HepG2 (cell line): Measurements from ENCODE around the gene CEP68. TPM values are rescaled to one million over a fixed set of nuclear protein-coding genes. Genes with fewer than 3 reads are reported as not detected.

Experiments
- AKNA ChIP-seq: sonication (generic); formaldehyde crosslinking; IDR thresholded peaks from 2 replicates; pipeline ENCODE4 v1.4.0; 2020; ENCODE audit warnings: missing genetic modification reagents, borderline replicate concordance
- FOXA3 ChIP-seq: IDR thresholded peaks from 2 replicates; pipeline ENCODE4 v1.6.1; 2016; ENCODE audit warnings: missing genetic modification reagents, missing compliant biosample characterization
- FOXK1 ChIP-seq: sonication (generic); formaldehyde crosslinking; IDR thresholded peaks from 2 replicates; pipeline ENCODE4 v1.4.0; 2020; ENCODE audit warnings: low read depth, missing genetic modification reagents, borderline replicate concordance
- KLF9 ChIP-seq: IDR thresholded peaks from 2 replicates; pipeline ENCODE4 v1.6.1; 2016; ENCODE audit warnings: low read depth
- MEF2D ChIP-seq: sonication (generic); formaldehyde crosslinking; IDR thresholded peaks from 2 replicates; pipeline ENCODE4 v1.5.1; 2020; ENCODE audit warnings: mild to moderate bottlenecking, missing genetic modification reagents
- NR2F6 ChIP-seq, 2 experiments: IDR thresholded peaks; 2 replicates each; pipeline ENCODE4 v1.6.1; 2016; ENCODE audit warnings: antibody characterized with exemption in 1 of 2, mild to moderate bottlenecking in 1 of 2
- REL ChIP-seq: sonication (generic); formaldehyde crosslinking; conservative IDR thresholded peaks from 2 replicates; pipeline ENCODE4 v1.8.0; 2022; ENCODE audit warnings: mild to moderate bottlenecking, missing genetic modification reagents, moderate library complexity
- SOX5 ChIP-seq: IDR thresholded peaks from 2 replicates; pipeline ENCODE4 v1.6.1; 2016; ENCODE audit warnings: borderline replicate concordance
- SP5 ChIP-seq: IDR thresholded peaks from 2 replicates; pipeline ENCODE4 v1.6.1; 2016; ENCODE audit warnings: low read depth, borderline replicate concordance
- SPEN ChIP-seq: sonication (generic); formaldehyde crosslinking; IDR thresholded peaks from 2 replicates; pipeline ENCODE4 v1.5.1; 2020; ENCODE audit warnings: low read depth, mild to moderate bottlenecking, missing genetic modification reagents
- TCF7 ChIP-seq: sonication (generic); IDR thresholded peaks from 2 replicates; pipeline ENCODE4 v1.6.1; 2016; ENCODE audit warnings: antibody characterized with exemption, low read depth
- ZBTB39 ChIP-seq: sonication (generic); formaldehyde crosslinking; IDR thresholded peaks from 2 replicates; pipeline ENCODE4 v1.5.0; 2020; ENCODE audit warnings: missing genetic modification reagents
- ZNF652 ChIP-seq: IDR thresholded peaks from 2 replicates; pipeline ENCODE4 v1.6.1; 2016; ENCODE audit warnings: low read depth, borderline replicate concordance
- ZZZ3 ChIP-seq: sonication (generic); formaldehyde crosslinking; IDR thresholded peaks from 2 replicates; pipeline ENCODE4 v1.4.0; 2020; ENCODE audit warnings: missing genetic modification reagents, mild to moderate bottlenecking, borderline replicate concordance
- polyA plus RNA-seq, 8 experiments: library from polyadenylated mRNA; depleted of rRNA in 3 of 8; stranded (reverse) in 7 of 8; unstranded in 1 of 8; fragments of >200 nt; fragmentation: Illumina TruSeq in 4 of 8; extraction: Trizol in 4 of 8; gene quantifications; 2 replicates each; pipeline versions ENCODE4 v1.2.1 to v1.2.3, GENCODE V29; 2011 to 2016; ENCODE audit warnings: low read depth in 4 of 8, missing spikeins in 1 of 8, mixed read lengths in 1 of 8; ENCODE audit not compliant: insufficient read depth in 1 of 8
- total RNA-seq, 5 experiments: library from RNA; depleted of rRNA; stranded (reverse); fragments of >200 nt; fragmentation: Illumina TruSeq; extraction: Trizol; gene quantifications; 2 replicates each; pipeline ENCODE4 v1.2.3, GENCODE V29; 2016; ENCODE audit warnings: low read depth in 1 of 5
- TF ChIP-seq, protein P1 (sequence below): sonication (generic); IDR thresholded peaks from 2 replicates; pipeline ENCODE4 v1.6.1; 2016; ENCODE audit warnings: low read depth, borderline replicate concordance
- TF ChIP-seq, protein P2 (sequence below): IDR thresholded peaks from 2 replicates; pipeline ENCODE4 v1.6.1; 2016; ENCODE audit warnings: missing compliant biosample characterization, missing genetic modification reagents, borderline replicate concordance
- TF ChIP-seq, protein P3 (sequence below): sonication (generic); formaldehyde crosslinking; IDR thresholded peaks from 2 replicates; pipeline ENCODE4 v1.5.0; 2020; ENCODE audit warnings: mild to moderate bottlenecking, missing genetic modification reagents, borderline replicate concordance

The CEP68 gene
- total and polyA plus RNA-seq, 2 of the 13 experiments (the other 11 are each of a cell fraction or from before 2014, with no cell fraction given) = 5.7 to 9.3 TPM

DNA sequence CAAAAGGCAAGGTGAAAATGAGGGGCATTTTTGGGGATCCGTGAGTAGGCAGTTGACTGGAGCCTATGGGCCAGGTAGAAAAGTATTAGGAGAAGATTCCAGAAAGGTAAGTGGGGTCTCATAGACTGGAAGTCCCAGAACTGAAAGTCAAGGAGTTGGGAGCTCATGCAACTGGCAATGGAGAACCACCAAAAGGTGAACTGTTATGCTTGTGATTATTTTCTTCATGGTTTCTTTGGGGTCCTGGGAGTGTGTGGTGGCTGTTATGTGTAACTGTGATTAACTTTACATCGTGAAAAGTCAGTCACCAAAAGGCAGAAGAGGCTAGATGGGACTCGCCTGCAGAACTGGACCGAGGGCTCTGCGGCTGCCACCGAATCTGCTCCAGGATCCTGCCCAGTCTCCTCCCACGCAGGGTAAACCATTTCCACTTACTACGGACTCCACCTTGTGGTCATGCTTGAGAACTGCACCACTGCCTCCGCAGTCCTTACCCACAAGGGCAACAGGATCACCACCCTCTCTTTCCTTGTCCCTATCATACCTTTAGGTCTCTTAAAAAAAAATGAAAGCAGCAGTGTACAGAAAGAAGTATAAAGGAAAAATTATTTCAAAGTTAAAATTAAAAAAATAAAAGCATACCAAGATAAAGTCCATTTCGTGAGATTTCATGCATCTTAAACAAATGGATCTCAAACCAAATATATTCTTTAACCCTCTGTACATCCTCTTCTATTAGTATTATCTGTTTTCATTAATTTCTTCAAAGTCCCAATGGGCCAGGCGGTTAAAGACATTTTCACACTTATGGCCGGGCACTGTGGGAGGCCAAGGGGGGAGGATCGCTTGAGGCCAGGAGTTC lies 15.6 kb upstream of the CEP68 start (continued):
- TF ChIP-seq ZBTB39 (CRISPR knock-in tag) = 0 out of 2 replicates have a peak, but pooled peaks have one; percentile 43
- TF ChIP-seq REL (CRISPR knock-in tag) = no peak
- 0 out of 2 replicates have a peak, but pooled peaks have one; percentile 43 for TF ChIP-seq SP5 (CRISPR knock-in tag)
- no peak for TF ChIP-seq ZZZ3
- TF ChIP-seq, protein P1, sequence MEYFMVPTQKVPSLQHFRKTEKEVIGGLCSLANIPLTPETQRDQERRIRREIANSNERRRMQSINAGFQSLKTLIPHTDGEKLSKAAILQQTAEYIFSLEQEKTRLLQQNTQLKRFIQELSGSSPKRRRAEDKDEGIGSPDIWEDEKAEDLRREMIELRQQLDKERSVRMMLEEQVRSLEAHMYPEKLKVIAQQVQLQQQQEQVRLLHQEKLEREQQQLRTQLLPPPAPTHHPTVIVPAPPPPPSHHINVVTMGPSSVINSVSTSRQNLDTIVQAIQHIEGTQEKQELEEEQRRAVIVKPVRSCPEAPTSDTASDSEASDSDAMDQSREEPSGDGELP = no peak
- TF ChIP-seq SOX5 (CRISPR knock-in tag) = peak; percentile 51
- TF ChIP-seq FOXK1 = peak; percentile 56; the same call in 1 of the 2 replicates
- no peak for TF ChIP-seq TCF7
- no peak for TF ChIP-seq AKNA (CRISPR knock-in tag)
- TF ChIP-seq FOXA3 (CRISPR knock-in tag) = peak; percentile 66
- 0 out of 2 replicates have a peak, but pooled peaks have one; percentile 41 for TF ChIP-seq KLF9 (CRISPR knock-in tag)
- TF ChIP-seq ZNF652 (CRISPR knock-in tag) = 0 out of 2 replicates have a peak, but pooled peaks have one; percentile 30
- TF ChIP-seq, protein P2, sequence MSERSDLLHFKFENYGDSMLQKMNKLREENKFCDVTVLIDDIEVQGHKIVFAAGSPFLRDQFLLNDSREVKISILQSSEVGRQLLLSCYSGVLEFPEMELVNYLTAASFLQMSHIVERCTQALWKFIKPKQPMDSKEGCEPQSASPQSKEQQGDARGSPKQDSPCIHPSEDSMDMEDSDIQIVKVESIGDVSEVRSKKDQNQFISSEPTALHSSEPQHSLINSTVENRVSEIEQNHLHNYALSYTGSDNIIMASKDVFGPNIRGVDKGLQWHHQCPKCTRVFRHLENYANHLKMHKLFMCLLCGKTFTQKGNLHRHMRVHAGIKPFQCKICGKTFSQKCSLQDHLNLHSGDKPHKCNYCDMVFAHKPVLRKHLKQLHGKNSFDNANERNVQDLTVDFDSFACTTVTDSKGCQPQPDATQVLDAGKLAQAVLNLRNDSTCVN (CRISPR knock-in tag) = peak; percentile 85
- TF ChIP-seq MEF2D (CRISPR knock-in tag) = 0 out of 2 replicates have a peak, but pooled peaks have one; percentile 27
- TF ChIP-seq, protein P3, sequence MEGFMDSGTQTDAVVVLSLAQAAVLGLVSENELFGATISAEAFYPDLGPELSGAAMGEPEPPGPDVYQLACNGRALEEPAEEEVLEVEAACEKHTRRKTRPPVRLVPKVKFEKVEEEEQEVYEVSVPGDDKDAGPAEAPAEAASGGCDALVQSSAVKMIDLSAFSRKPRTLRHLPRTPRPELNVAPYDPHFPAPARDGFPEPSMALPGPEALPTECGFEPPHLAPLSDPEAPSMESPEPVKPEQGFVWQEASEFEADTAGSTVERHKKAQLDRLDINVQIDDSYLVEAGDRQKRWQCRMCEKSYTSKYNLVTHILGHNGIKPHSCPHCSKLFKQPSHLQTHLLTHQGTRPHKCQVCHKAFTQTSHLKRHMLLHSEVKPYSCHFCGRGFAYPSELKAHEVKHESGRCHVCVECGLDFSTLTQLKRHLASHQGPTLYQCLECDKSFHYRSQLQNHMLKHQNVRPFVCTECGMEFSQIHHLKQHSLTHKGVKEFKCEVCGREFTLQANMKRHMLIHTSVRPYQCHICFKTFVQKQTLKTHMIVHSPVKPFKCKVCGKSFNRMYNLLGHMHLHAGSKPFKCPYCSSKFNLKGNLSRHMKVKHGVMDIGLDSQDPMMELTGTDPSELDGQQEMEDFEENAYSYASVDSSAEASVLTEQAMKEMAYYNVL (CRISPR knock-in tag) = peak; percentile 55; the same call in 1 of the 2 replicates
- TF ChIP-seq SPEN (CRISPR knock-in tag) = 0 out of 2 replicates have a peak, but pooled peaks have one; percentile 39
- TF ChIP-seq NR2F6 (IDR thresholded peaks at IDR 0.05) = no peak
- TF ChIP-seq NR2F6 (CRISPR knock-in tag; IDR thresholded peaks at IDR 0.05) = peak; percentile 62; the same call in 1 of the 2 replicates
